IPS-NIHi7 (cell line): ENCODE data around the gene MAN2C1.
"Not testable (repeated sequence)": the region's sequence is repeated elsewhere in the genome, so short reads cannot be mapped to it uniquely, and the experiment has no call there.

Source experiments
- DNase-seq: peaks from one replicate; pipeline ENCODE4 v3.0.0; 2012; ENCODE audit warnings: mixed read lengths; ENCODE audit errors: extremely low spot score

Gene MAN2C1

DNA sequence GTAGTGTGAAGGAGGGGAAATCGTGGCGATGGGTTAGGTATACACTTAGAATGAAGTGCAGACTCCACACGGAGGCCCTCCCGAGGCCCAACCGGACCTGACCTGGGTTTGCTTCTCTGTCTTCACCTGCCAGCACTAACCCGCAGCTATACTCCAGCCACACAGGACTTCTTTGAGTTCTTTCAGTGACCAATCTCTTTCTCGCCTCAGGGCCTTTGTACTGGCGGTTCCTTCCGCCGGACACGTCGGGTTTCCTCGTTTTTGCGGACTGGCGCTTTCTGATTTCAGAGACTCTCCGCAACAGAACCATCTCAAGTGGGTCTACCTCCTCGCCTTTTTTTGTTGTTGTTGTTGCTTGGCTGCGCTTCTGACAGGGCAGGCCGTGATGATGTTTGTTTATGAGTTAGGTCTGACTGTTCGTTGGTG is 21.6 kb downstream of the MAN2C1 start, which contains the start of gene NEIL1:
Gene NEIL1 (plus strand): TSS at position 244 of the 426 bp plus-strand sequence. CDS start 1,867 bp downstream, outside the sequence.
- no peak for DNase-seq

DNA sequence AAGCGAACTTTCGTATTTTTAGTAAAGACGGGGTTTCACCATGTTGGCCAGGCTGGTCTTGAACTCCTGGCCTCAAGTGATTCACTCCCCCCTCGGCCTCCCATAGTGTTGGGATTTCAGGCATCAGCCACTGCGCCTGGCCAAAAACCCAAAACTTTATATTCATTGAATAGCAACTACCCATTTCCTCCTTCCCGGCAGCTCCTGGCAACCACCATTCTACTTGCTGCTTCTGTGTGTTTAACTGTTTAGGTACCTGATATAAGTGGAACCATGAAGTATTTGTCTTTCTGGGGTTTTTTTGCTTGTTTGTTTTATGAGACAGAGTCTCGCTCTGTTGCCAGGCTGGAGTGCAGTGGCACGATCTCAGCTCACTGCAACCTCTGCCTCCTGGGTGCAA is 24.5 kb downstream of the MAN2C1 start:
- not testable (repeated sequence) for DNase-seq

GRCh38 chr15:75342221-75342620 is 26.2 kb downstream of the MAN2C1 start:
- DNase-seq: no peak

DNA sequence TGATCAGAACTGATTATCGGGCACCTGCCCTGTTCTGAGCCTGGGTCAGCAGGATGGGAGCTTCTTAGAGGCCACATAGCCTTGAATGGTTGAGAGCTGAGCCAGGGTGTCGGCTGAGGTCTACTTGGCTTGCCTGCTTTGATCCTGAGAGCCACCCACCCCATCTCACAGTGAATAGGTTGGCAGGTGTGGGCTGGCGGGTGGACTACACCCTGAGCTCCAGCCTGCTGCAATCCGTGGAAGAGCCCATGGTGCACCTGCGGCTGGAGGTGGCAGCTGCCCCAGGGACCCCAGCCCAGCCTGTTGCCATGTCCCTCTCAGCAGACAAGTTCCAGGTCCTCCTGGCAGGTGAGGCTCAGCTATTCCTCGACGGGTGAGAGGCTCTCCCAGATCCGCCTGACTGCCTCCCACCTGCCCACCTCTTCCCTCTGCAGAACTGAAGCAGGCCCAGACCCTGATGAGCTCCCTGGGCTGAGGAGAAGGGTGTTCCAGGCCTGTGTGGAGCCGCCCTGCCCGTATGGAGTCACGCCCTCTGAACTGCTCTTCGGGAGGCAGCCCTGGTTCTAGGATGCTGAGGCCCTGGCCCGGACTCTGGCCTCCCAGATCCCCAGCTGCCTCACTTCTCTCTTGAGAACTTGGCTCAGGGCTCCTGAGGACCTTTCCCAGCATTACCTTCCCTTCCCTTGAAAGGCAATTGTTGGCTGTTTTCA is 28.7 kb downstream of the MAN2C1 start:
- DNase-seq: no peak

DNA sequence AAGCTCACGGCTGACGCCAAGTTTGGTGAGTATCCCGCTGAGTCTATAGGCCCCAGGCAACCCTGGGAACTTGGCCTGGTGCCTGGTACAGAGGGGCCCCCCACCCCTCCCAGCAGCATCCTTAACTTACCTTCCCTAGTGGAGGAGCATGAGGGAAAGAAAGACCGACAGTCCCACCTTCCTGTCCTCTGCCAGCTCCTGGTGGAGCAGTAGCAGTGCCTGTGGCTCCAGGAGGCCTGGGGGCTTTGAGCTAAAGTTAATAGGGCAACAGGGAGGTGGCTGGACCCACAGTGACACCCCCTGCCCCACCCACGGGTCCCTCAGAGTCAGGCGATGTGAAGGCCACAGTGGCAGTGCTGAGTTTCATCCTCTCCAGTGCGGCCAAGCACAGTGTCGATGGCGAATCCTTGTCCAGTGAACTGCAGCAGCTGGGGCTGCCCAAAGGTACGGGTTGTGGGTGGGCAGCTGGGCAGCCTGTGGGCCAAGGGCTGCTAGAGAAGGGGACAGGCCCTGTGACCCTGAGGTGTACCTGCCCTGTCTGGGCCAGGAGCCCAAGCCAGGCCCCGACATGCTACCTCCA is 29.7 kb downstream of the MAN2C1 start:
- no peak for DNase-seq

- DNase-seq: peak; percentile 79
Measured at GRCh38 chr15:75335705-75336355, 32.6 kb downstream of the MAN2C1 start, which contains the start of gene COMMD4. COMMD4 (plus strand) TSS chr15:75336063; CDS start chr15:75336090, 27 bp downstream.

DNA sequence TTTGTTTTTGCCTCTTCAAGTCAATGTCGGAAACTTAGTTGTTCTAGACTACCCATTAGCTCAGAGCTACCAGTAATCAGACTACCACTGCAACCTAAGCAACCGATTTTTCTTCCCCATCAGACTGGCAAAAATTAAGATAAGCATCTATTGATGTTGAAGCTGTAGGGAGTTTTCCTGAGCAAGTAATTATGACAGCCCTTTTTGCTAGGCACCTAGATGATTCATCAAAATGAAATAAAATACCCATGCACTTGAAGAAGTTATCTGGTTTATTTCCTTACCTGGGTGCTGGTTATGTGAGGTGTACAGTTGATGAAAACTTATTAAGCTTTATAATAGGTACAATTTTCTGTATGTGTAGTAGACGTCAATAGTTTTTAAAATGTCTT is 33.1 kb downstream of the MAN2C1 start:
- DNase-seq: no peak

DNA sequence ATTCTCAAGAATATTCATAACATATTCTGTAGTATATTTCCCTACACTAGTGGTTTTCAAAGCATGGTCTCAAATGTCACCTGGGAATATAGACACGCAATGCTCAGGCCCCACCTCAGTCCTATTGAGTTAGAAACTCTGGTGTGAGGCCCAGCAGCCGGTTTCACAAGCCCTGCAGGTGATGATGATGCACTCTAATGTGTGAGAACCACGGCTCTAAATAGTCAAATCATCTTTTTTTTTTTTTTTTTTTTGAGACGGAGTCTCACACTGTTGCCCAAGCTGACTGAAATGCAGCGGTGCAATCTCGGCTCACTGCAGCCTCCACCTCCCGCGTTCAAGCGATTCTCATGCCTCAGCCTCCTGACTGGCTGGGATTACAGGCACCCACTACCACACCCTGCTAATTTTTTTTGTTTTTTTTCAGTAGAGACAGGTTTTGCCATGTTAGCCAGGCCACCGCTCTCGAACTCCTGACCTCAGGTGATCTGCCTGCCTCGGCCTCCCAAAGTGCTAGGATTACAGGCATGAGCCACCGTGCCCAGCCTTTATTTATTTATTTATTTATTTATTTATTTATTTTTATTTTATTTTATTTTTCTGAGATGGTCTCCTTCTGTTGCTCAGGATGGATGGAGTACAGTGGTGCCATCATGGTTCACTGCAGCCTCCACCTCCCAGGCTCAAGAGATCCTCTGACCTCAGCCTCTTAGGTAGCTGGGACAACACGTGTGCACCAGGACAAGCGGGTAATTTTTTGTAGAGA is 34.6 kb downstream of the MAN2C1 start:
- not testable (repeated sequence) for DNase-seq

- DNase-seq: not testable (repeated sequence)
Measured at GRCh38 chr15:75332093-75332492, 36.3 kb downstream of the MAN2C1 start.

- DNase-seq: no peak
Measured at GRCh38 chr15:75329571-75329970, 38.8 kb downstream of the MAN2C1 start.

GRCh38 chr15:75328493-75329314 is 39.7 kb downstream of the MAN2C1 start:
- no peak for DNase-seq

DNA sequence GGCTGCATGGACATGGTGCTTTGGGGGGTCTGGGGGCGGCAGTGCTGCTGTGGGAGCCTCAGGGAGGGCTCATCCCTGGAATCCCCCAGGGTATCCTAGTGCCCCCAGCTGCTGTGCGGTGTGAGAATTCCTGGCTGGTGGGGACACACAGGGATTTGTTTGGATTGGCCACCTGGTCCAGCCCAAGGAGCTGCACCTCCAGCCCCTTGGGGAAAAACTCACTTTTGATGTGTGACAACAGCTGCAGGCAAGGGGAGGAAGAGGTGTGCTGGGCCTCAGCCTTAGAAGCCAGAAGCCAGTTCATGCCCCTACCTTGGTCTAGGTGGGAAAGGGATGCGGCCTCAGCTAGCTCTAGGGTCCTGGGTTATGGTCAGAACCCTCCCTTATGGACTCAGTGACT is 40.9 kb downstream of the MAN2C1 start:
- DNase-seq: no peak

DNA sequence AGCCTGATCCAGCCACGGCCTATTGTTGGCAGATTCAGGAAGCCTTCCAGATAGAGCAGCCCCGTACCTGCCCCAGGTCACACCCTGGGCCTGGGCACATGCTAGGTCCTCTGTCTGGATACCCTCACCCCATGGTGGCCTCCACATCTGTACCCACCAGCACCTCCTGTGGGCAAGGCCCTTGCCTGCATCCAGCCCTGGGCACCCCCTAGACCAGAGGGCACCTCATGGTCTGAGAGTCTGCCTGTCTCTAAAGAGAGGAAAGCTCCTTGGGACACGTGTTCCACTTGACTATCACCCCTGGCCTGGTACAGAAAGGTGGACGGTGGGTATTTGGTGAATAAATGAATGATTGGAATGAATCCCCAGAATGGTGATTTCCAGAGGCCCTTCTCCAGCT is 41.4 kb downstream of the MAN2C1 start:
- DNase-seq: no peak

GRCh38 chr15:75325922-75326321 is 42.5 kb downstream of the MAN2C1 start:
- no peak for DNase-seq

DNA sequence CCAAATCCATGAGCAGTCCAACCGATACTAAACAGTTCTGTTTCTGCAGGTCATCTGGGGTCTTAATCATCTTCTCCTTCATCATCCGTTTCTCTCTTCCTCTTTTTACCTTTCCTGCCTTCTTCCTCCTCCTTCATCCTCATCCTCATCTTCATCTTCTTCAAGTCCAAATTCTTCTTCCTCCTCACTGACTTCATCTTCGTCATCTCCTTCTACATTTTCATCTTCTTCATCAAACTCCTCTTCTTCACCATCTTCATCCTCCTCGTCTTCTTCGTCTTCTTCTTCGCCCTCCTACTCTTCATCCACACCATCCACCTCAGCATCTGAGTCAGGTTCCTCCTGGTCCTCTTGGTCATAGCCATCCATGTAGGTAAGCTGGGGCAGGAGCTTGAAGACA is 46.7 kb downstream of the MAN2C1 start:
- no peak for DNase-seq

DNA sequence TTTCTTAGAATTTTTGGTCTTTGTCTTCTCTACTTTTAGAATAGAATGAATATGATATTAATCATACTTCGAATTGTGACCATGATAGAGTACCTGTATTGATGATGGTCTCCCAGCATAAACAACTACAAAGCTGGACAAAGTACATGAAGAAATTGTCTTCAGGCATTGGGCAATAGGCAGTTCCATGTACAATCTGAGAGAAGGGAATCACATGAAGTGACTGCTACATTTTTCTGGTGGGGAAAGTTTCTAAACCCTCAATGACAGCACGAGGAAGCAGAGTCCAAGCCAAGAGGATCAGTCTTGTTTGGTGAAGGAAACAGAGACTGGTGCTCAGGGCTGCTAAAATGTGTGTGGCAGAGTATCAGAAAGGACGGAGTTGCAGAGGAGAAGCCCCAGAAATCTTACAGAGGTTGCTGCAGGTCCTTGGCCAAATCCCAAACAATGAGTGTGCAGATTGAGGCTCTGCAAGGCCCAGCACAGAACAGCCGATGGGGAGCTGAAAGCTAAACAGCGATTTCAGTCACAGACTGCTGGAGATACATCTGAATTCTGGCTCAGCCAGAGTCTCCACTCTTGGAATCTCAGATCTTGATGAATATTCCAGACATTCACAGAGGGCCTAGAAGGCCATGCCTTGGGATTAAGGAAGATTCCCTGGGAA is 49.0 kb downstream of the MAN2C1 start:
- not testable (repeated sequence) for DNase-seq

DNA sequence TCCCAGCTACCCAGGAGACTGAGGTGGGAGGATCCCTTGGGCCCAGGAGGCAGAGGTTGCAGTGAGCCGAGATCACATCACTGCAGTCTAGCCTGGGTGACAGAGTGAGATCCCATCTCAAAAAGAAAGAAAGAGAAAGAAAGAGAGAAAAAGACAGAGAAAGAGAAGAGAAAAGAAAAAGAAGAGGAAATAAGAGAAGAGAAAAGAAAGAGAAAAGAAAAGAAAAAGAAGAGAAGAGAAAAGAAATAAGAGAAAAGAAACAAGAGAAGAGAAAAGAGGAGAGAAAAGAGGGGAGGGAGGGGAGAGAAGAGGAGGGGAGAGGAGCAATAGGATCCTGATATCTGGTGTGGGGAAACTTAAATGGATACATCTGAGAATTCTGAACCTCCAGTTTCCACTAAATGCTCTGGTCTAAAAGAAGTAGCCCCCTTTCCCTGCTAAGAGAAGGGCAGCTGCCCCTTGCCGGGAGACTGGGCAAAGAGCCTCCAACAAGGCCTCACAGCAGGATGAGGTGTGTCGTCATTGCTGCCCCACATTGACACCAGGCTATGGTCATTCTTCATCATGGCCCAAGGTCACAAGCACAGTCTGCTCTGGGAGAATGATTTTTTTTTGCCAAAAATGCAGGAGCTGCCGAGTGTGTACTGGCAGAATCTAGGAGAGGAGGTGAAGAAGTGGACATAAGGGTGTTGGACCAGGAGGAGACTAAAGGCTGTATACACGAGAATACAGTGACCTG is 53.7 kb downstream of the MAN2C1 start:
- no peak for DNase-seq

GRCh38 chr15:75313116-75313845 is 55.1 kb downstream of the MAN2C1 start:
- DNase-seq: no peak

DNA sequence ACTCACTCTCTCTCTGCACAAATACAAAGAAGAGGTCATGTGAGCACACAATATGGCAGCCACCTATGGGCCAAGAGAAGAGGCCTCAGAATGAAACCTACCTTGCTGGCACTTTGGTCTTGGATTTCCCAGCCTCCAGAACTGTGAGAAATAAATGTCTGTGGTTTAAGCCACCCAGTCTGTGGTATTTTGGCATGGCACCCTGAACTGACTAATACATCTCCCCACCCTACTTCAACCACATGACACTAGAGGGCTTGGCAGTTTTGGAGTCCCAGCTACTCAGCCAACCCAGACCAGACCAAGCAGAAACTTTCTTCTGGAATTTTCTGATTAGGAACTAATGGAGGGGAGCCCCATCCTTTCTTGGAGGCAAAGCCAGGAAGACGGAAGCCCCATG is 55.9 kb downstream of the MAN2C1 start:
- not testable (repeated sequence) for DNase-seq
